HG02852 (cell line): Measurements from ENCODE around the gene COPZ1.
"Not testable (repeated sequence)": the region's sequence is repeated elsewhere in the genome, so short reads cannot be mapped to it uniquely, and the experiment has no call there.

Experiments used
- ATAC-seq: cut with Tn5 transposase; IDR thresholded peaks from one replicate; pipeline ENCODE4 v1.9.1; 2021; ENCODE audit warnings: mild to moderate bottlenecking, moderate library complexity; ENCODE audit not compliant: unreplicated experiment

Gene COPZ1

GRCh38 chr12:54324617-54325441 is at the start of gene COPZ1:
Gene COPZ1, plus strand, starts transcription at chr12:54325131. Its CDS starts 33 bp downstream, at chr12:54325164.
- ATAC-seq = peak; percentile 97

- ATAC-seq = no peak
These were observed 48.6 kb upstream of the COPZ1 start for GRCh38 chr12:54276368-54276767.

GRCh38 chr12:54277823-54278276 is 47.1 kb upstream of the COPZ1 start:
- no peak for ATAC-seq

- no peak for ATAC-seq
These were observed 45.7 kb upstream of the COPZ1 start for GRCh38 chr12:54279227-54279631.

- ATAC-seq = peak; percentile 76
These were observed 45.1 kb upstream of the COPZ1 start, which contains the start of gene CBX5 for GRCh38 chr12:54279632-54280467. Gene CBX5, minus strand, starts transcription at chr12:54280122. Its CDS starts 22,472 bp downstream, at chr12:54257650.

GRCh38 chr12:54280468-54281260 is 44.3 kb upstream of the COPZ1 start, which contains the start of gene HNRNPA1:
Gene HNRNPA1, plus strand, starts transcription at chr12:54280726. Its CDS starts 82 bp downstream, at chr12:54280808.
- ATAC-seq = peak; percentile 85

GRCh38 chr12:54281261-54281638 is 43.7 kb upstream of the COPZ1 start:
- ATAC-seq = not testable (repeated sequence)

- not testable (repeated sequence) for ATAC-seq
These were observed 43.2 kb upstream of the COPZ1 start for GRCh38 chr12:54281694-54282093.

- no peak for ATAC-seq
These were observed 41.9 kb upstream of the COPZ1 start for GRCh38 chr12:54282949-54283593.

GRCh38 chr12:54284070-54284780 is 40.7 kb upstream of the COPZ1 start:
- not testable (repeated sequence) for ATAC-seq

- ATAC-seq = no peak
These were observed 39.5 kb upstream of the COPZ1 start for GRCh38 chr12:54285150-54286041.

- no peak for ATAC-seq
These were observed 38.6 kb upstream of the COPZ1 start for GRCh38 chr12:54286042-54287030.

GRCh38 chr12:54287261-54288157 is 37.4 kb upstream of the COPZ1 start:
- ATAC-seq = no peak

GRCh38 chr12:54292083-54292930 is 32.6 kb upstream of the COPZ1 start:
- no peak for ATAC-seq

GRCh38 chr12:54292931-54293241 is 32.0 kb upstream of the COPZ1 start:
- no peak for ATAC-seq
